SK-N-SH treated with all-trans-retinoic acid at 6 μM for 48 hours (cell line): ENCODE results near the gene TSSK2.

Source experiments
- CREB5 ChIP-seq: fragments of 250-450 bp; sonication (Bioruptor Pico); IDR thresholded peaks from 2 replicates; pipeline ENCODE4 v1.5.1; 2020; ENCODE audit warnings: low read depth, mild to moderate bottlenecking, moderate library complexity
- CSRNP3 ChIP-seq: fragments of 250-450 bp; sonication (Bioruptor Pico); IDR thresholded peaks from 2 replicates; pipeline ENCODE4 v1.5.1; 2021; ENCODE audit warnings: mild to moderate bottlenecking, moderate library complexity
- ESRRG ChIP-seq: fragments of 250-450 bp; sonication (Bioruptor Pico); IDR thresholded peaks from 2 replicates; pipeline ENCODE4 v1.6.1; 2021; ENCODE audit warnings: mild to moderate bottlenecking
- PATZ1 ChIP-seq: fragments of 250-450 bp; sonication (Bioruptor Pico); IDR thresholded peaks from 2 replicates; pipeline ENCODE4 v1.8.0; 2020; ENCODE audit warnings: mild to moderate bottlenecking, moderate library complexity, borderline replicate concordance
- PPARA ChIP-seq: fragments of 250-450 bp; sonication (Bioruptor Pico); IDR thresholded peaks from 2 replicates; pipeline ENCODE4 v1.5.0; 2020; ENCODE audit warnings: mild to moderate bottlenecking, borderline replicate concordance
- SNAI2 ChIP-seq: fragments of 250-450 bp; sonication (Bioruptor Pico); IDR thresholded peaks from 2 replicates; pipeline ENCODE4 v1.5.0; 2020; ENCODE audit warnings: mild to moderate bottlenecking, moderate library complexity
- ZC3H10 ChIP-seq: fragments of 250-450 bp; sonication (Bioruptor Pico); IDR thresholded peaks from 2 replicates; pipeline ENCODE4 v1.5.1; 2021; ENCODE audit warnings: mild to moderate bottlenecking, moderate library complexity
- ZFP3 ChIP-seq: fragments of 250-450 bp; sonication (Bioruptor Pico); IDR thresholded peaks from 2 replicates; pipeline ENCODE4 v1.5.0; 2020; ENCODE audit warnings: mild to moderate bottlenecking, moderate library complexity
- ZFP30 ChIP-seq: fragments of 450-650 bp; formaldehyde crosslinking; IDR thresholded peaks from 2 replicates; pipeline ENCODE4 v1.5.0; 2022; ENCODE audit warnings: mild to moderate bottlenecking, moderate library complexity
- ZNF565 ChIP-seq: fragments of 450-650 bp; formaldehyde crosslinking; conservative IDR thresholded peaks from 2 replicates; pipeline ENCODE4 v1.5.0; 2020; ENCODE audit warnings: low read depth, mild to moderate bottlenecking, moderate library complexity
- ZNF8 ChIP-seq: fragments of 450-650 bp; formaldehyde crosslinking; IDR thresholded peaks from 2 replicates; pipeline ENCODE4 v1.5.0; 2020; ENCODE audit warnings: mild to moderate bottlenecking, moderate library complexity

GRCh38 chr22:19103880-19104821 lies 27.0 kb upstream of the TSSK2 start:
- TF ChIP-seq ZFP3: no peak
- TF ChIP-seq PATZ1: no peak
- TF ChIP-seq SNAI2 (CRISPR knock-in tag): no peak
- TF ChIP-seq PPARA (CRISPR knock-in tag): no peak
- no peak for TF ChIP-seq ZFP30 (CRISPR knock-in tag)
- no peak for TF ChIP-seq ZNF8
- TF ChIP-seq CREB5: no peak
- no peak for TF ChIP-seq ESRRG
- TF ChIP-seq ZC3H10 (CRISPR knock-in tag): no peak
- no peak for TF ChIP-seq CSRNP3
- no peak for TF ChIP-seq ZNF565 (CRISPR knock-in tag)
